Lower leg skin (tissue), 4 donors: ENCODE results near the gene NOS3. TPM values are rescaled to one million over a fixed set of nuclear protein-coding genes. Genes with fewer than 3 reads are reported as not detected.

Experiments
- DNase-seq, 2 donors: peaks; one replicate each; pipeline ENCODE4 v3.0.0-alpha.2; 2019; ENCODE audit warnings: low spot score in 2 of 2
- H3K4me3 ChIP-seq: fragments of 200-600 bp; sonication (generic); 2 replicates; pipeline ENCODE4 v1.5.1; 2017; ENCODE audit warnings: mild to moderate bottlenecking, low read depth; ENCODE audit not compliant: poor library complexity, severe bottlenecking
- CTCF ChIP-seq, 3 donors: fragments of 450-650 bp; IDR thresholded peaks; one replicate each; pipeline ENCODE4 v1.5.1; 2016; ENCODE audit warnings: antibody characterized with exemption in 3 of 3, mild to moderate bottlenecking in 3 of 3, moderate library complexity in 2 of 3
- POLR2A ChIP-seq, 2 donors: fragments of 450-650 bp; IDR thresholded peaks; one replicate each; pipeline ENCODE4 v1.6.1; 2016 to 2017; ENCODE audit warnings: antibody characterized with exemption in 2 of 2, mild to moderate bottlenecking in 1 of 2, moderate library complexity in 1 of 2
- WGBS, 2 donors: methylation state at CpG; one replicate each; pipeline ENCODE4 v1.1.5; 2018; 5-methylcytosine and 5-hydroxymethylcytosine counted together
- intact Hi-C: fragments of 100-400 bp; cut with DNase I; formaldehyde crosslinking; loops from one replicate; pipeline ENCODE4 v1.15.0; 2023; ENCODE audit warnings: low total_unique reads
- total RNA-seq, 4 donors: library from RNA; depleted of rRNA; stranded (reverse); fragments of >200 nt; gene quantifications; one replicate each; pipeline ENCODE4 v1.1.0, GENCODE V29; 2016

The NOS3 gene
- total RNA-seq, 4 donors from 2014 or later: 4.0 to 8.9 (median 5.8) TPM

- intact Hi-C loops: no loop called here
- 59 to 60% methylated on average over 6 of the region's 6 CpGs for WGBS, 2 donors
- H3K4me3 ChIP-seq: no peak overlapping the region
- DNase-seq: no peak
- no peak for TF ChIP-seq POLR2A (IDR thresholded peaks at IDR 0.05)
- TF ChIP-seq CTCF (IDR thresholded peaks at IDR 0.05): no peak
These were observed 23.5 kb upstream of the NOS3 start for GRCh38 chr7:150967349-150967748.

GRCh38 chr7:150968056-150968733 lies 22.6 kb upstream of the NOS3 start:
- TF ChIP-seq CTCF (IDR thresholded peaks at IDR 0.05) (no peak), POLR2A (IDR thresholded peaks at IDR 0.05) (no peak)
- DNase-seq: no peak
- intact Hi-C loops: no loop called here
- no peak overlapping the region for H3K4me3 ChIP-seq
- 71 to 72% methylated on average over 15 of the region's 15 CpGs for WGBS, 2 donors

- intact Hi-C loops: no loop called here
- 29 to 31% methylated on average over 15 to 16 of the region's 16 CpGs for WGBS, 2 donors
- TF ChIP-seq CTCF (IDR thresholded peaks at IDR 0.05) (no peak), POLR2A (IDR thresholded peaks at IDR 0.05) (no peak)
- DNase-seq: no peak
- no peak overlapping the region for H3K4me3 ChIP-seq
These were observed 22.0 kb upstream of the NOS3 start for GRCh38 chr7:150968734-150969372.

GRCh38 chr7:150969475-150969874 lies 21.3 kb upstream of the NOS3 start:
- DNase-seq: no peak
- 67 to 78% methylated on average over 7 of the region's 7 CpGs for WGBS, 2 donors
- intact Hi-C loops: no loop called here
- no peak overlapping the region for H3K4me3 ChIP-seq
- TF ChIP-seq CTCF (IDR thresholded peaks at IDR 0.05) (no peak), POLR2A (IDR thresholded peaks at IDR 0.05) (no peak)

GRCh38 chr7:150970424-150970823 lies 20.4 kb upstream of the NOS3 start:
- 77 to 88% methylated on average over 9 to 11 of the region's 11 CpGs for WGBS, 2 donors
- H3K4me3 ChIP-seq: no peak overlapping the region
- no peak for TF ChIP-seq POLR2A (IDR thresholded peaks at IDR 0.05)
- TF ChIP-seq CTCF (IDR thresholded peaks at IDR 0.05): no peak
- DNase-seq: no peak
- intact Hi-C loops: no loop called here
